Mucosa of gallbladder (tissue), 1 donor: ENCODE results near the gene TRIM51G. TPM values are rescaled to one million over a fixed set of nuclear protein-coding genes. Genes with fewer than 3 reads are reported as not detected.
"Not testable (repeated sequence)": the region's sequence is repeated elsewhere in the genome, so short reads cannot be mapped to it uniquely, and the experiment has no call there.

ENCODE experiments used
- DNase-seq: peaks from one replicate; pipeline ENCODE4 v3.0.0-alpha.2; 2020; ENCODE audit warnings: low spot score
- total RNA-seq: library from RNA; stranded (reverse); gene quantifications from one replicate; pipeline ENCODE4 v1.2.1, GENCODE V29; 2021
- donor health status: DM: no; HTN: no; CAD: no.

Gene TRIM51G
- not detected for total RNA-seq

DNA sequence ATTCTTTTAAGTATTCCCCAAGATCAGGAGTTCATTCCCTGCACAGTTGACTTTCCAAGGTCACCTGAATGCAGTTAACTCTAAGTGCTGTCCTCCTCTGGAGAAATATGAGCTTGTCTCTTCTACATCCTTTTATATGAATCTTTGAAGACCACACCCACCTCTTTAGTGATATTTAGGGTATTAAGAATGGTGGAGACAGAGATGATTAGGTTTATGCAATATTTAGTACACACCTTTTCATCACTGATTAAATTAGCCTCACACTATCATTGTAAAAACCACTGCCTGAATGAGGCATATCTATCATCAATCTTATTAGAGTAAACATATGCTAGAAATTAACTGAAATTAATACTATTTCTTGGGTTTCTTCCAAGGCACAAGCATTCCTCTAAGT is at the start of gene TRIM51G:
Gene TRIM51G (minus strand): TSS at position 101 of the 400 bp plus-strand sequence. CDS start 2,190 bp downstream, outside the sequence.
- DNase-seq = not testable (repeated sequence)

GRCh38 chr11:49028523-49028922 is 44.8 kb upstream of the TRIM51G start, which contains the start of gene TRIM49B:
Gene TRIM49B (plus strand): TSS chr11:49028823. CDS start chr11:49031600, 2,777 bp downstream.
- not testable (repeated sequence) for DNase-seq

DNA sequence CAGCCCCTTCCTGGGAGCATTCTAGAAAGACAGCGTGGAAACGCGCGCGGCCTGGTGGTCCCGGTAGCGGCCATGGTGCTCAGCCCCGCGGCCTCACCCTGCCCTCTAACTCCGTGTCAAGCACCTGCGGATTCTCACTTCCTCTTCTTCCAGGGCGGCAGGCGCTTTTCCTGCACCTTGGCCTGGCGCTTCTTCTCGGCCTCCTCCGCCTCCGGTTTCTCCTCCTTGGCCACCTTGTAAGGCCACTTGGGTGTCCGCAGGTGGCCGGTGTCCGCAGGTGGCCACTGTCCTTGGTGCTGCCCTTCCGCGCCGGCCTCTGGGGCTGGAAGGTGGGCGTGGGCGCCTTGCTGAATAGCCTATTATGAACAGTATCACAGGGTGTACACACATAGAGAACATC is 15.1 kb downstream of the TRIM51G start:
- not testable (repeated sequence) for DNase-seq

DNA sequence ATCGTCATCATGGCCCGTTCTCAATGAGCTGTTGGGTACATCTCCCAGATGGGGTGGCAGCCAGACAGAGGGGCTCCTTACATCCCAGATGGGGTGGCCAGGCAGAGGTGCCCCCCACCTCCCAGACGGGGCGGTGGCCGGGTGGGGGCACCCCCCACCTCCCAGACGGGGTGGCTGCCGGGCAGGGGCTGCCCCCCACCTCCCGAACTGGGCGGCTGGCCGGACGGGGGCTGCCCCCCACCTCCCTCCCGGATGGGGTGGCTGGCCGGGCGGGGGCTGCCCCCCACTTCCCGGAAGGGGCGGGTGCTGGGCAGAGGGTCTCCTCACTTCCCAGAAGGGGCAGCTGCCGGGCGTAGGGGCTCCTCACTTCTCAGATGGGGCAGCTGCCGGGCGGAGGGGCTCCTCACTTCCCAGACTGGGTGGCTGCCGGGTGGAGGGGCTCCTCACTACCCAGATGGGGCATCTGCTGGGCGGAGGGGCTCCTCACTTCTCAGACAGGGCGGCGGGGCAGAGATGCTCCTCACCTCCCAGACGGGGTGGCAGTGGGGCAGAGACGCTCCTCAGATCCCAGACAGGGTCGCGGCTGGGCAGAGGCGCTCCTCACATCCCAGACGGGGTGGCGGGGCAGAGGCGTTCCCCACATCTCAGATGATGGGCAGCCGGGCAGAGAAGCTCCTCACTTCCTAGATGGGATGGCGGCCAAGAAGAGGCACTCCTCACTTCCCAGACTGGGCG is 28.2 kb downstream of the TRIM51G start:
- not testable (repeated sequence) for DNase-seq

GRCh38 chr11:48945796-48946195 is 37.9 kb downstream of the TRIM51G start:
- not testable (repeated sequence) for DNase-seq

Other genes with a start within 250 kb of the TRIM51G start
- not detected for gene TRIM49B, start 44.9 kb upstream of the TRIM51G start, total RNA-seq
- not detected for gene TRIM64C, start 75.2 kb upstream of the TRIM51G start, total RNA-seq
- gene FOLH1, start 224.7 kb upstream of the TRIM51G start, total RNA-seq = 42.6 TPM